GM12878 (cell line): Measurements from ENCODE around the gene PTPN14.

Experiments
- EP300 ChIP-seq, 2 experiments: fragments of 150-350 bp in 1 of 2; IDR thresholded peaks; 2 replicates each; pipeline ENCODE4 v1.6.1; 2011 to 2012; ENCODE audit warnings: low read depth in 2 of 2, low read length in 2 of 2, borderline replicate concordance in 1 of 2, improper control_type of control experiment in 1 of 2, inconsistent platforms in 1 of 2; ENCODE audit not compliant: control insufficient read depth in 1 of 2
- GABPA ChIP-seq: IDR thresholded peaks from 2 replicates; pipeline ENCODE4 v1.6.1; 2014; ENCODE audit warnings: antibody characterized with exemption, low read depth, mild to moderate bottlenecking, inconsistent platforms
- JUND ChIP-seq: IDR thresholded peaks from 2 replicates; pipeline ENCODE4 v1.6.1; 2012; ENCODE audit warnings: low read depth, mild to moderate bottlenecking, low read length, improper control_type of control experiment, moderate library complexity
- MAX ChIP-seq: IDR thresholded peaks from 2 replicates; pipeline ENCODE4 v1.6.1; 2012; ENCODE audit warnings: low read depth, low read length, improper control_type of control experiment
- POLR2A ChIP-seq: IDR thresholded peaks from 2 replicates; pipeline ENCODE4 v1.6.1; 2011; ENCODE audit warnings: low read depth, mild to moderate bottlenecking, low read length
- RELA ChIP-seq: fragments of 450-650 bp; IDR thresholded peaks from 2 replicates; pipeline ENCODE4 v1.8.0; 2014; ENCODE audit warnings: borderline replicate concordance; ENCODE audit not compliant: partially characterized antibody
- TBL1XR1 ChIP-seq: IDR thresholded peaks from 2 replicates; pipeline ENCODE4 v1.6.1; 2012; ENCODE audit warnings: low read depth, low read length, improper control_type of control experiment
- TCF12 ChIP-seq: IDR thresholded peaks from 2 replicates; pipeline ENCODE4 v1.6.1; 2011; ENCODE audit warnings: low read depth, mild to moderate bottlenecking, low read length
- TF ChIP-seq, protein P1 (sequence below): IDR thresholded peaks from 2 replicates; pipeline ENCODE4 v1.6.1; 2011; ENCODE audit warnings: low read depth, low read length, improper control_type of control experiment, borderline replicate concordance
- TF ChIP-seq, protein P2 (sequence below), 3 experiments: IDR thresholded peaks in 2 of 3; conservative IDR thresholded peaks in 1 of 3; 2 replicates each; pipeline ENCODE4 v1.5.1; 2011; ENCODE audit warnings: low read depth in 3 of 3, low read length in 3 of 3, mild to moderate bottlenecking in 3 of 3, control low read depth in 2 of 3, moderate library complexity in 2 of 3, inconsistent platforms in 1 of 3, mixed read lengths in 1 of 3; ENCODE audit not compliant: control insufficient read depth in 2 of 3, insufficient read depth in 1 of 3; ENCODE audit errors: extremely low read depth in 1 of 3

DNA sequence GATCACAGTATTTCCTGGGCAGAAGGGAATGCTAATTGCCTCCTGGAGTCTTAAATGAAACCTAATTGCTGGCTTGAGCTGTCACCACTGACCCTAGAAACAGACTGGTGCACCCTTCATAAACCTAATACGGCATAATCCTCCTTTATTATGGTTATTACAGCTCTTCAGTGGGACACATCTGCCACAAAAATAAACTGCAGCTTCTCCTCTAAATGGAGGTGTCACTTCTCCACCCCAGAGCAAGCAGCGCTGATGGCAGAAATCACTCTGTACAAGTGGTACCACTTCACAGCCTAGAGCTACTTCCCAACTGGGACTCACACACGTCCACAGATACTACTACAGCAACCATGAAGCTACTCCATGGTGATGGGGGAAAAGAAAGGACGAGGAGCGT lies 11.1 kb downstream of the PTPN14 start:
- TF ChIP-seq JUND (no peak), EP300 (IDR thresholded peaks at IDR 0.05; ENCODE audit: borderline replicate concordance in 1 of 2, control insufficient read depth in 1 of 2, low read depth in 2 of 2, low read length in 2 of 2) (no peak), TBL1XR1 (no peak), MAX (no peak), RELA (no peak), POLR2A (no peak), GABPA (no peak), TCF12 (no peak)
- TF ChIP-seq, protein P1, sequence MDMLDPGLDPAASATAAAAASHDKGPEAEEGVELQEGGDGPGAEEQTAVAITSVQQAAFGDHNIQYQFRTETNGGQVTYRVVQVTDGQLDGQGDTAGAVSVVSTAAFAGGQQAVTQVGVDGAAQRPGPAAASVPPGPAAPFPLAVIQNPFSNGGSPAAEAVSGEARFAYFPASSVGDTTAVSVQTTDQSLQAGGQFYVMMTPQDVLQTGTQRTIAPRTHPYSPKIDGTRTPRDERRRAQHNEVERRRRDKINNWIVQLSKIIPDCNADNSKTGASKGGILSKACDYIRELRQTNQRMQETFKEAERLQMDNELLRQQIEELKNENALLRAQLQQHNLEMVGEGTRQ: no peak
- TF ChIP-seq, protein P2, sequence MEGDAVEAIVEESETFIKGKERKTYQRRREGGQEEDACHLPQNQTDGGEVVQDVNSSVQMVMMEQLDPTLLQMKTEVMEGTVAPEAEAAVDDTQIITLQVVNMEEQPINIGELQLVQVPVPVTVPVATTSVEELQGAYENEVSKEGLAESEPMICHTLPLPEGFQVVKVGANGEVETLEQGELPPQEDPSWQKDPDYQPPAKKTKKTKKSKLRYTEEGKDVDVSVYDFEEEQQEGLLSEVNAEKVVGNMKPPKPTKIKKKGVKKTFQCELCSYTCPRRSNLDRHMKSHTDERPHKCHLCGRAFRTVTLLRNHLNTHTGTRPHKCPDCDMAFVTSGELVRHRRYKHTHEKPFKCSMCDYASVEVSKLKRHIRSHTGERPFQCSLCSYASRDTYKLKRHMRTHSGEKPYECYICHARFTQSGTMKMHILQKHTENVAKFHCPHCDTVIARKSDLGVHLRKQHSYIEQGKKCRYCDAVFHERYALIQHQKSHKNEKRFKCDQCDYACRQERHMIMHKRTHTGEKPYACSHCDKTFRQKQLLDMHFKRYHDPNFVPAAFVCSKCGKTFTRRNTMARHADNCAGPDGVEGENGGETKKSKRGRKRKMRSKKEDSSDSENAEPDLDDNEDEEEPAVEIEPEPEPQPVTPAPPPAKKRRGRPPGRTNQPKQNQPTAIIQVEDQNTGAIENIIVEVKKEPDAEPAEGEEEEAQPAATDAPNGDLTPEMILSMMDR (IDR thresholded peaks at IDR 0.05 in 2 of 3, conservative IDR thresholded peaks at IDR 0.05 in 1 of 3; ENCODE audit: control insufficient read depth in 2 of 3, extremely low read depth in 1 of 3, insufficient read depth in 1 of 3, low read depth in 3 of 3, low read length in 3 of 3): no peak
